Erythroblast (primary cell): ENCODE results near the gene PNKP.

Source experiments
- DNase-seq, 2 experiments: peaks; one replicate each; lab custom pipeline; 2025; lab: John Stamatoyannopoulos, UW
- GATA1 ChIP-seq: IDR thresholded peaks from 2 replicates; pipeline ENCODE4 v1.6.1; 2011; ENCODE audit warnings: low read depth, mild to moderate bottlenecking, control low read depth, low read length, moderate library complexity
- POLR2A ChIP-seq: IDR thresholded peaks from 2 replicates; pipeline ENCODE4 v1.6.1; 2011; ENCODE audit warnings: mild to moderate bottlenecking, low read length

Gene PNKP

DNA sequence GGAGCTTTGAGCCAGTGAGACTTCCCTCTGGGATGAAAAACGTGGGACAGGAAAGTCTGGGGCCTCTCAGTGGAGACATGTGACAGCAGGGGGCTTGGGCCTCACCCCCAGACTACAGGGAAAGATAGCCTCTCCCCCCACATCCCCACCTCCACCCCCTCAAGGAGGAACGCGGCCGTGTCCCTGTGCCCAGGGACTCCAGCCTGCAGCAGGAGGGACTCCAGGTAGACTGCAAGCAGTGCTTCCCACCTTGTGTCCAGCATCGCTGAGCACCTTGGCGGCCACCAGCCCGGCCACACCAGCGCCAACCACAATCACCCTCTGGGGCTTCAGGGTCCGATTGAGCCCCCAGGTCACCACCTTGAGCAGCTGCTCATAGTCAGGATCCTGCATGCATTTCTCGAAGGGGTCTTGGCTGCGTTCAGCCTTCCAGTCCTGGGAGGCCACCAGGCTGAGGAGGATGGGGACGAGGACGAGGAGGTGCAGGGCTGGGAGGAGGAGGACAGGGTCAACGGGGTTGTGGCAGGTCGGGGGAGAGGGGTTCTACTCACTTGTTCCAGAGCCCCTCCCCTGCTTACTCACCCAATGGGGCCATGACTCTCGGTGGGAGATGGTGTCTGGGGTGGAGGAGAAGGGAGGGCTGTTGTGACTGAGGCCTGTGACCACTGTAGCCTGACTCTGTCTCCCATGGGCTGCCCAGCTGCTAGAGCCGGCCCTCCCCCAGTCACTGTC lies 28.4 kb upstream of the PNKP start:
- no peak for TF ChIP-seq GATA1
- no peak for TF ChIP-seq POLR2A
- DNase-seq = no peak

- no peak for TF ChIP-seq GATA1
- no peak for TF ChIP-seq POLR2A
- no peak for DNase-seq
These were observed 27.6 kb upstream of the PNKP start for GRCh38 chr19:49894879-49895565.

DNA sequence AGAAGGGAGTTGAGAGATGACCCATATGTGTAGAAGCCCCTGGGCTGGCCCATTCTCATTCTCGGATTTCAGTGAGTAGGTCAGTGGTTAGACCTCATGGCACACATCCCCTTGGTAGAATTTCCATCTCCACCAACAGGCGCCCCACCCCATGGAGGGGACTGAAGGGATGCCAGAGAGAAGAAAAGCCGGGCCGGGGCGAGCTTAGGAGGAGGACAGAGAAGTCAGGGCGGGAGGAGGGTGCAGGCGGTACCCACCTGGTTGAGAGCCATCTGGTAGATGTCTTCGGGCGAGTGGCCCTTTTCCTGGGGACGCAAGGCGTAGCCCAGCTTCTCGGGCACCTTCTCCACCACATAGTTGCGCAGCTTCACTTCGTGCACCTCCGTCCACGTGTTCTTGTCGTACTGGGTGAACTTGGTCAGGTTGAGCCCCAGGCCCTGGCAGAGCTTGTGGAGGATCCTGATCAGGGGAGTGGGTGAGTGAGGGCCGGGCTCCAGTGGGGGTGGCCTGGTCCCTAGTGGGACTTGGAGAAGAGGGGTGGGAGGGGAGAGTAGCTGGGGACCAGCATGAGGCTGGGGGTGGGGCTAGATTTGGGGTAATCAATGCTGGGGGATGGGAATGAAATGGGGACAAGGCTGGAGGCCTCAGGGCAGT lies 26.8 kb upstream of the PNKP start:
- no peak for DNase-seq
- TF ChIP-seq POLR2A (no peak), GATA1 (no peak)

GRCh38 chr19:49892716-49893115 lies 25.3 kb upstream of the PNKP start:
- DNase-seq = no peak
- TF ChIP-seq POLR2A = no peak
- no peak for TF ChIP-seq GATA1

DNA sequence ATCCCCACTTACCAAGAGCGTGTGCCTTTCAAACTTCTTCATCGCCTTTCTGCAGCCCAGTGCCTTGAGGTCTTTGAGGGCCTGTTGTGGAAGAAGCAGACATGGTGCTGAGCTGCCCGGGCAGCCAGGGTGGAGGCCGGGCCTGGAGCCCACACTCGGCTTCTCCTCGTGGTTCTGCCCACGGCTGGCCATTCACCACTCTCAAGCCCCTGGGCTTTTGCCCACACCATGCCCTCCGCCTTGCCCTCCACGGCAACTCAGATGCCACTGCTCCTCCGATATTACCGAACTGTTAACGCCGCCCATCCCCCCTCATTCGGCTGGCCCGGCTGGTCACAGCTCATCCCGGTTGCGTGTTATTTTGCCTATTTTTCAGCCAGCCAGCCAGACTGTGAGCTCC lies 24.0 kb upstream of the PNKP start:
- no peak for DNase-seq
- TF ChIP-seq GATA1 (no peak), POLR2A (no peak)

GRCh38 chr19:49890349-49891311 lies 23.3 kb upstream of the PNKP start:
- DNase-seq = peak in 1 of 2 experiments; percentile 72

GRCh38 chr19:49889687-49890348 lies 22.4 kb upstream of the PNKP start:
- peak; percentile 91 to 92 for DNase-seq

More at GRCh38 chr19:49890349-49891311, 23.3 kb upstream of the PNKP start:
- no peak for TF ChIP-seq GATA1
- TF ChIP-seq POLR2A = no peak

DNA sequence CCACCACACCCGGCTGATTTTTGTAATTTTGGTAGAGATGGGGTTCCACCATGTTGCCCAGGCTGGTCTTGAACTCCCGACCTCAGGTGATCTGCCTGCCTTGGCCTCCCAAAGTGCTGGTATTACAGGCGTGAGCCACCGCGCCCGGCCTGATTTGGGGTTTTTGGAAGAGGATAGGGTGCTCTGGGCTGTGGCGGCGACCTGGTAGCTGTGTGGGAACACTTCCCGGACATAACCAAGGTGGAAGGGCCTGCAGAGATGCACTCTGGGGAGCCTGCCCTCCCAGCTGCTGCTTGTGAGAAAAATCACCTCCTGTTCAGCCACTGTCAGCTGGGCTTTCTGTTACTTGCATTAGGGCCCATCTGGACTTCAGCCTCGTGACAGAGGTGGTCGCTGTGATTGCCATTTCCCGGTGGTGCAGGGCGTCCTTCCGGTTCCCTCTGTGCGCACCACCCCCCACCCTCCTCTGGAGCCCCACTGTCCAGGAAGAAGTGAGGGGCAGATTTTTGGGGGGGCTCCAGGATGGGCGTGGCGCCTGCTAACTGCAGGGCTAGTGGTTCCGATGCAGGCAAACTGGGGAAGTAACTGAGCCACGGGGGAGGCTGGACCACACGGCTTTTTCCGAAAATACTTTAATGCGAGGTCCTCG lies 21.8 kb upstream of the PNKP start:
- no peak for TF ChIP-seq GATA1
- no peak for TF ChIP-seq POLR2A
- DNase-seq = no peak

More at GRCh38 chr19:49889687-49890348, 22.4 kb upstream of the PNKP start:
- TF ChIP-seq GATA1 (no peak), POLR2A (no peak)

DNA sequence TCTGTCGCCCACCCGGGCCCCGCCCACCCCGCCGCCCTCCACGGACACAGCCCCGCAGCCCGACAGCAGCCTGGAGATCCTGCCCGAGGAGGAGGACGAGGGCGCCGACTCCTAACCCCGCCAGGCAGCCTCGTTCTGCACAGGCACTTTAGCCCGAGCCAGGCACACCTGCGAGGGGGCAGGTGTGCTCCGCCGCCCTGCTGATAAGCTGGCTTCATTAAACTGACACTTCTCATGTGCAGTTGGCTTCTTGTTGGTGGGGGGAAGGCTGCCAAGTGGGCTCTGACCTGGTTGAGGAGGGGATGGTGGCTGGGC lies 21.1 kb upstream of the PNKP start:
- TF ChIP-seq POLR2A (no peak), GATA1 (no peak)
- no peak for DNase-seq

- no peak for DNase-seq
- TF ChIP-seq GATA1 (no peak), POLR2A (no peak)
These were observed 20.5 kb upstream of the PNKP start for GRCh38 chr19:49887665-49888509.

- no peak for DNase-seq
These were observed 19.8 kb upstream of the PNKP start for GRCh38 chr19:49887037-49887664.

DNA sequence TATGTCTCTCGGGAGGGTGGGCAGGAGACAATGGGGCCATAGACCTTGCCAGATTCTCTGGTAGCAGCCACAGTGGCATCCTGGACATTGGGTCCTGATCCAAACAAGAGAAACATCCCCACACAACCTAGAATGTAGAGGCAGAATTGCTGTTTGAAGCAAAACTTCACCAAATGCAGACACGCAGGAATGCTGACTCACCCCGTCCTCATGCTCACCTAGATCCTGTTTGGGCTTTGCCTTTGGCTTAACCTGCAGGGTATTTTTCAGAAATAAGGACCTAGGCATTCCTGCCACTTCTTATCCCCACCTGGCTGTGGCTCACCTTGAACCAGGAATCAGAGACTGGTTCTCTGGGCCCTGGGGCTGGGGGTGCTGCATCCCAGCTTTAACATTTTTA lies 17.4 kb upstream of the PNKP start:
- DNase-seq = no peak

More at GRCh38 chr19:49887037-49887664, 19.8 kb upstream of the PNKP start:
- TF ChIP-seq POLR2A = no peak
- TF ChIP-seq GATA1 = no peak

More for the DNA sequence above, 17.4 kb upstream of the PNKP start:
- TF ChIP-seq POLR2A (no peak), GATA1 (no peak)
